ENCODE measurements around the gene OR2K2.
"Not testable (repeated sequence)": the region's sequence is repeated elsewhere in the genome, so short reads cannot be mapped to it uniquely, and the experiment has no call there.

OR2K2 gene

GRCh38 chr9:111297066-111297824, 32.8 kb downstream of the OR2K2 start:
- Histone ChIP-seq H3K4me1 (ENCODE audit: insufficient read depth, low read length) (peaks cover 6% of the 10 kb centered on the region), H3K27me3 (ENCODE audit: insufficient read depth, low read length) (no peaks in the 10 kb centered on the region), H3K9me3 (ENCODE audit: insufficient read depth, low read depth, low read length) (0 out of 2 replicates have a peak, but pooled peaks cover 4% of the 10 kb centered on the region), H3K9ac (ENCODE audit: low read depth, low read length) (no peak overlapping the region), H3K27ac (ENCODE audit: low read depth, low read length) (no peak overlapping the region), H3K36me3 (ENCODE audit: insufficient read depth, low read length) (no peaks in the 10 kb centered on the region), H3K4me3 (ENCODE audit: low read length) (no peak overlapping the region)
- 97% methylated on average over 2 of the region's 2 CpGs for WGBS

- Histone ChIP-seq H3K36me3 (ENCODE audit: insufficient read depth, low read length) (no peaks in the 10 kb centered on the region), H3K27me3 (ENCODE audit: insufficient read depth, low read length) (no peaks in the 10 kb centered on the region), H3K4me1 (ENCODE audit: insufficient read depth, low read length) (peaks cover 6% of the 10 kb centered on the region), H3K27ac (ENCODE audit: low read depth, low read length) (no peak overlapping the region), H3K9me3 (ENCODE audit: insufficient read depth, low read depth, low read length) (0 out of 2 replicates have a peak, but pooled peaks cover 4% of the 10 kb centered on the region), H3K9ac (ENCODE audit: low read depth, low read length) (no peak overlapping the region), H3K4me3 (ENCODE audit: low read length) (no peak overlapping the region)
- no CpG with 5 or more reads among the region's 2 CpGs for WGBS
Measured at GRCh38 chr9:111294691-111295451, 35.2 kb downstream of the OR2K2 start.

- 78% methylated on average over 2 of the region's 2 CpGs for WGBS
- Histone ChIP-seq H3K4me1 (ENCODE audit: insufficient read depth, low read length) (peaks cover 4% of the 10 kb centered on the region; the same call in 1 of the 2 replicates), H3K4me3 (ENCODE audit: low read length) (no peak overlapping the region), H3K27me3 (ENCODE audit: insufficient read depth, low read length) (no peaks in the 10 kb centered on the region), H3K9ac (ENCODE audit: low read depth, low read length) (no peak overlapping the region), H3K27ac (ENCODE audit: low read depth, low read length) (no peak overlapping the region), H3K9me3 (ENCODE audit: insufficient read depth, low read depth, low read length) (no peaks in the 10 kb centered on the region), H3K36me3 (ENCODE audit: insufficient read depth, low read length) (no peaks in the 10 kb centered on the region)
Measured at GRCh38 chr9:111287127-111287526, 42.9 kb downstream of the OR2K2 start.

- no peaks in the 10 kb centered on the region for H3K9me3 ChIP-seq (ENCODE audit: insufficient read depth, low read depth, low read length)
- H3K36me3 ChIP-seq (ENCODE audit: insufficient read depth, low read length): no peaks in the 10 kb centered on the region
- no peak overlapping the region for H3K4me3 ChIP-seq (ENCODE audit: low read length)
- no peaks in the 10 kb centered on the region for H3K27me3 ChIP-seq (ENCODE audit: insufficient read depth, low read length)
- peaks cover 4% of the 10 kb centered on the region; the same call in 1 of the 2 replicates for H3K4me1 ChIP-seq (ENCODE audit: insufficient read depth, low read length)
- 92% methylated on average over 3 of the region's 4 CpGs for WGBS
- H3K27ac ChIP-seq (ENCODE audit: low read depth, low read length): no peak overlapping the region
- H3K9ac ChIP-seq (ENCODE audit: low read depth, low read length): no peak overlapping the region
Measured at GRCh38 chr9:111284703-111285102, 45.3 kb downstream of the OR2K2 start.

- H3K36me3 ChIP-seq (ENCODE audit: insufficient read depth, low read length): no peaks in the 10 kb centered on the region
- H3K27ac ChIP-seq (ENCODE audit: low read depth, low read length): no peak overlapping the region
- H3K4me3 ChIP-seq (ENCODE audit: low read length): no peak overlapping the region
- 93% methylated on average over 2 of the region's 2 CpGs for WGBS
- peaks cover 4% of the 10 kb centered on the region; the same call in 1 of the 2 replicates for H3K4me1 ChIP-seq (ENCODE audit: insufficient read depth, low read length)
- H3K27me3 ChIP-seq (ENCODE audit: insufficient read depth, low read length): no peaks in the 10 kb centered on the region
- no peak overlapping the region for H3K9ac ChIP-seq (ENCODE audit: low read depth, low read length)
- H3K9me3 ChIP-seq (ENCODE audit: insufficient read depth, low read depth, low read length): no peaks in the 10 kb centered on the region
Measured at GRCh38 chr9:111282845-111283244, 47.2 kb downstream of the OR2K2 start.

GRCh38 chr9:111280795-111281194, 49.2 kb downstream of the OR2K2 start:
- not testable (repeated sequence) for H3K4me3 ChIP-seq (ENCODE audit: low read length); H3K9ac ChIP-seq (ENCODE audit: low read depth, low read length); H3K27ac ChIP-seq (ENCODE audit: low read depth, low read length); H3K36me3 ChIP-seq (ENCODE audit: insufficient read depth, low read length); H3K9me3 ChIP-seq (ENCODE audit: insufficient read depth, low read depth, low read length); H3K27me3 ChIP-seq (ENCODE audit: insufficient read depth, low read length); H3K4me1 ChIP-seq (ENCODE audit: insufficient read depth, low read length)
- 100% methylated on average over 1 of the region's 1 CpG for WGBS

All from HUES64 (cell line).